Activated CD8-positive, alpha-beta T cell treated with anti-CD3 and anti-CD28 coated beads for 36 hours (primary cell): ENCODE data around the gene TEDC1. TPM values are rescaled to one million over a fixed set of nuclear protein-coding genes. Genes with fewer than 3 reads are reported as not detected.
A peak's percentile ranks its signal among the peaks of the same experiment; 100 is the strongest.

ENCODE experiments used
- ATAC-seq: fragments of 200-7000 bp; cut with Tn5 transposase; one replicate; pipeline ENCODE4 v1.10.0; 2021; ENCODE audit warnings: mild to moderate bottlenecking, moderate library complexity
- CTCF ChIA-PET: fragments of 350-600 bp; sonication (Branson Sonifier 250); formaldehyde crosslinking; loops from one replicate; lab custom pipeline; 2021; ENCODE audit warnings: antibody characterized with exemption; lab: Charles Lee
- POLR2A ChIA-PET: fragments of 350-600 bp; sonication (Branson Sonifier 250); formaldehyde crosslinking; loops from one replicate; lab custom pipeline; 2021; ENCODE audit warnings: antibody characterized with exemption; lab: Charles Lee
- DNase-seq: peaks from one replicate; pipeline ENCODE4 v3.0.0-alpha.2; 2020
- H3K27ac Mint-ChIP-seq: one replicate; pipeline ENCODE4 v1.8.0; 2021; ENCODE audit warnings: mild to moderate bottlenecking, mixed read lengths
- H3K27me3 Mint-ChIP-seq: one replicate; pipeline ENCODE4 v1.8.0; 2021; ENCODE audit warnings: mixed read lengths
- H3K36me3 Mint-ChIP-seq: one replicate; pipeline ENCODE4 v1.8.0; 2021; ENCODE audit warnings: low read depth, mixed read lengths
- H3K4me1 Mint-ChIP-seq: one replicate; pipeline ENCODE4 v1.8.0; 2021; ENCODE audit warnings: low read depth, mixed read lengths
- H3K4me3 Mint-ChIP-seq: one replicate; pipeline ENCODE4 v1.8.0; 2021; ENCODE audit warnings: mild to moderate bottlenecking, moderate library complexity, mixed read lengths
- H3K9me3 Mint-ChIP-seq: one replicate; pipeline ENCODE4 v1.8.0; 2021; ENCODE audit warnings: mixed read lengths
- intact Hi-C: fragments of 100-400 bp; cut with micrococcal nuclease; formaldehyde crosslinking; loops from one replicate; pipeline ENCODE4 v1.10.0; 2022
- total RNA-seq, 2 experiments: library from RNA; stranded (reverse); gene quantifications; one replicate each; pipeline ENCODE4 v1.2.3, GENCODE V29; 2021
- TF ChIP-seq, protein P1 (sequence below): fragments of 200-600 bp; IDR thresholded peaks from one replicate; pipeline ENCODE4 v1.8.0; 2022; ENCODE audit warnings: antibody characterized with exemption, mild to moderate bottlenecking

Gene TEDC1
- total RNA-seq, 2 experiments from 2014 or later = 30.1 to 31.1 TPM

DNA sequence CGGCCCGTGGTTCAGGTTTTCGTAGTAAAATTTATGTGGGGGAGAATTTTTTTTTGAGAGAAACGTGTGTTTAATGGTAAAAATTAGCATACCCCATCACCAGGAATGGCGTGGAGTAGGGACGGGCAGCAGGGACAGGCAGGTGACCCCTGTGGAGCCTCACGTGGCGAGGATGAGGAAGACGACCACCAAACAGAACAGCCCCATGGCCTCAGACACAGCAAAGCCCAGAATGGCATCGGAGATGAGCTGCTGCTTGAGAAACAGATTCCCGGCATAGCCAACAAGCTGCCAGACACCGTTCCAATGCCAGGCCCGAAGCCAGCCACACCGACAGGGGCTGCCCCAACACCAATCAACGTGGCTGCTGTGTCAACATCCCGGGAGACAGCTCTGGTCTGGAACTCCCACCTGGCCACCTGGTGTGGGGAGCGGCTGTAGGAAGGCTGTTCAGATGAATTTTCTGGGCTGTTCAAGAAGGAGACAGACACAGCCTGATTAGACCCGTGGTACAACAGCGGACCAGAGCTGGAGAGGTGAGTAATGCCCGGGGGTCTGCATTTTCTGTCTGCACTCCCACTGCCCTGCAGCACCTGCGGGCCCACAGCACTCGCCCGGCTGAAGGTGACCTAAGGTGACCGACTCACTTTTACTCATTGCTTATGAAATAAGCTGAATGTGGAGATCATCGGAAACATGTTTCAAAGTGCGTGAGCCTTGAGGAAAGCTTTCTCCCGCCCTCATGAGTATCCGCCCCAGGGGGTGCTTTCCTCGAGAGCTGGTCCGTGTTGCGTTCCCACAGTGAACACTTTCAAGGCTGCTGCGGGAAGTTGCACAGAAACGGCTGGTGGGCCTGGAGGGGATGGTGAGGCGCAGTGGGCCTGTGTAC is 45.9 kb downstream of the TEDC1 start:
- ChIA-PET CTCF (interaction anchor here (0.6 to 1.8 kb wide), 9 partner anchors 8 to 835 kb away, joined by 3 to 8 read pairs (median 3); no protein-coding TSS in a partner anchor), POLR2A (interaction anchor here (0.9 kb wide), 1 partner anchor 8 kb away, joined by 4 read pairs; no protein-coding TSS in a partner anchor)
- peaks cover 7% of the 10 kb centered on the region for H3K4me1 Mint-ChIP-seq
- ATAC-seq (no peak), DNase-seq (no peak)
- H3K9me3 Mint-ChIP-seq = no peaks in the 10 kb centered on the region
- intact Hi-C loops = no loop called here
- no peak overlapping the region for H3K27ac Mint-ChIP-seq
- no peaks in the 10 kb centered on the region for H3K36me3 Mint-ChIP-seq
- no peak overlapping the region for H3K4me3 Mint-ChIP-seq
- H3K27me3 Mint-ChIP-seq = peaks cover 14% of the 10 kb centered on the region
- TF ChIP-seq, protein P1, sequence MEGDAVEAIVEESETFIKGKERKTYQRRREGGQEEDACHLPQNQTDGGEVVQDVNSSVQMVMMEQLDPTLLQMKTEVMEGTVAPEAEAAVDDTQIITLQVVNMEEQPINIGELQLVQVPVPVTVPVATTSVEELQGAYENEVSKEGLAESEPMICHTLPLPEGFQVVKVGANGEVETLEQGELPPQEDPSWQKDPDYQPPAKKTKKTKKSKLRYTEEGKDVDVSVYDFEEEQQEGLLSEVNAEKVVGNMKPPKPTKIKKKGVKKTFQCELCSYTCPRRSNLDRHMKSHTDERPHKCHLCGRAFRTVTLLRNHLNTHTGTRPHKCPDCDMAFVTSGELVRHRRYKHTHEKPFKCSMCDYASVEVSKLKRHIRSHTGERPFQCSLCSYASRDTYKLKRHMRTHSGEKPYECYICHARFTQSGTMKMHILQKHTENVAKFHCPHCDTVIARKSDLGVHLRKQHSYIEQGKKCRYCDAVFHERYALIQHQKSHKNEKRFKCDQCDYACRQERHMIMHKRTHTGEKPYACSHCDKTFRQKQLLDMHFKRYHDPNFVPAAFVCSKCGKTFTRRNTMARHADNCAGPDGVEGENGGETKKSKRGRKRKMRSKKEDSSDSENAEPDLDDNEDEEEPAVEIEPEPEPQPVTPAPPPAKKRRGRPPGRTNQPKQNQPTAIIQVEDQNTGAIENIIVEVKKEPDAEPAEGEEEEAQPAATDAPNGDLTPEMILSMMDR = no peak

- Mint-ChIP-seq H3K27ac (no peak overlapping the region), H3K9me3 (peaks cover 3% of the 10 kb centered on the region), H3K4me1 (peaks cover 1% of the 10 kb centered on the region), H3K4me3 (no peak overlapping the region), H3K27me3 (peaks cover 15% of the 10 kb centered on the region), H3K36me3 (no peaks in the 10 kb centered on the region)
- TF ChIP-seq, protein P1 = peak; percentile 99
- peak; percentile 76 for DNase-seq
- peak; percentile 95 for ATAC-seq
- ChIA-PET CTCF (interaction anchor here (0.6 to 1.8 kb wide), 13 partner anchors 9 to 834 kb away, joined by 3 to 8 read pairs (median 3); no protein-coding TSS in a partner anchor), POLR2A (interaction anchor here (0.9 kb wide), 1 partner anchor 8 kb away, joined by 4 read pairs; no protein-coding TSS in a partner anchor)
- intact Hi-C loops = no loop called here
Measured at GRCh38 chr14:105537580-105538474, 46.8 kb downstream of the TEDC1 start.

- ChIA-PET CTCF (interaction anchor here (0.6 to 1.8 kb wide), 10 partner anchors 9 to 833 kb away, joined by 3 to 8 read pairs (median 3); no protein-coding TSS in a partner anchor), POLR2A (no interaction called here)
- no peak overlapping the region for H3K27ac Mint-ChIP-seq
- H3K27me3 Mint-ChIP-seq = peaks cover 15% of the 10 kb centered on the region
- no peak overlapping the region for H3K4me3 Mint-ChIP-seq
- H3K36me3 Mint-ChIP-seq = no peaks in the 10 kb centered on the region
- DNase-seq = no peak
- intact Hi-C loops = no loop called here
- H3K4me1 Mint-ChIP-seq = no peaks in the 10 kb centered on the region
- H3K9me3 Mint-ChIP-seq = peaks cover 3% of the 10 kb centered on the region
- ATAC-seq = no peak
- TF ChIP-seq, protein P1 = no peak
Measured at GRCh38 chr14:105538481-105539049, 47.5 kb downstream of the TEDC1 start.

DNA sequence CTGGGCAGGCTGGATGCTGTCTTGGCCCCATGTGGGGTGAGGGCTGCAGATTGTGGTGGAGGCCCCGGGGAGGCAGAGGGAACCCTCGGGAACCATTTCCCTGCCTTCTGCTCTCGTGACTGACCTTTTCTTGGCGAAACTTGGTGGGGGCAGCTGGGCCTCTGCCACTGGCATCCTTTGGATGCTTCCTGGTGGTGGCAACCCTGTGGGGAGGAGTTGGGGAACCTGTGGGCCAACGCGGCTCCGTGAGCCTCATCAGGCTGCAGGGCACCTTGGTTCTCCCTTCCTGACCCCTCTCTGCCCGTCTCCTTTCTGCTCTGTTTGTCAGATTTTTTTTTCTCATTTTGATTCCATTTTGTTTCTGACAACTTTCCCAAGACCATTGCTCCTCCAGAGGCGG is 49.8 kb downstream of the TEDC1 start:
- ChIA-PET POLR2A (no interaction called here), CTCF (no interaction called here)
- Mint-ChIP-seq H3K36me3 (no peaks in the 10 kb centered on the region), H3K4me1 (no peaks in the 10 kb centered on the region), H3K9me3 (peaks cover 3% of the 10 kb centered on the region), H3K27me3 (peaks cover 15% of the 10 kb centered on the region), H3K27ac (no peak overlapping the region), H3K4me3 (no peak overlapping the region)
- ATAC-seq (no peak), DNase-seq (no peak)
- intact Hi-C loops = no loop called here
- TF ChIP-seq, protein P1 = no peak
